GM21360 (cell line): ENCODE measurements around the gene SNCA.

Source experiments
- ATAC-seq: cut with Tn5 transposase; IDR thresholded peaks from one replicate; pipeline ENCODE4 v1.9.1; 2021; ENCODE audit warnings: mild to moderate bottlenecking, moderate library complexity; ENCODE audit not compliant: unreplicated experiment

The SNCA gene

DNA sequence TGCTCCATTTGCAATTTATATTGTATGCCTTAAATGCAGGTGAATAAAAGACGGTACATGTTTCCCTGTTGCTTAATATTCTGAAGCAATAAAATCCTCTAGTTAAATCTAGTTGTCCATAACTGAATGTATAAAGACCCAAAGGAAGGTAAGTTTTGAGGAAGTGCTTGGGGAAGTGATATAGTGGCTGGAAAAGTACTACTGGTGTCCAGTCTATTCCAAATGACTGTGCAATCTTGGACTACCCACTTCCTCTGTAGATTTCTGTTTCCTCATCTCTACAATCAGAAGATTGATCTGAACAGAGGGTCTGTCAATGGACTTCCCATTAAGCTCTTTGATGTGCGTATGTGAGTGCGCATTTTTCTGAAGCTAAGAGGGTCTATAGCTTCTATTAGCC lies 17.0 kb downstream of the SNCA start:
- no peak for ATAC-seq

DNA sequence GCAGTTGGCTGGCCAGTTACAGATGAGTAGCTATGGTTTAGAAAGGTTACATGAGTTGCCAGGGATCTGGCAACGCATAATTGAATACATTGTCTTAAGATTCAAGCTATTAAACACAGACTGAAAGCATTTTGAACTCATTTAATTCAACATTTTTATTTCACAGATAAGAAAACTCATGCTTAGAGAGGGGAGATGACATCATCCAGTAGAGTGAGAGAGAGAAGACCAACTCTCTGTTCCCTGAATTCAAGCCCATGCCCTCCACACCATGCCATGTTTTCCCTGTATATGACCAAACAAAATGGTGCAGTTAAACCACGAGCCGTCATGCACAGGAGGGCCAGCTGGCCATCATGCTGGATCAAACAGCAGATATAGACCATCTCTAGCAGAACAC lies 22.6 kb downstream of the SNCA start:
- no peak for ATAC-seq

DNA sequence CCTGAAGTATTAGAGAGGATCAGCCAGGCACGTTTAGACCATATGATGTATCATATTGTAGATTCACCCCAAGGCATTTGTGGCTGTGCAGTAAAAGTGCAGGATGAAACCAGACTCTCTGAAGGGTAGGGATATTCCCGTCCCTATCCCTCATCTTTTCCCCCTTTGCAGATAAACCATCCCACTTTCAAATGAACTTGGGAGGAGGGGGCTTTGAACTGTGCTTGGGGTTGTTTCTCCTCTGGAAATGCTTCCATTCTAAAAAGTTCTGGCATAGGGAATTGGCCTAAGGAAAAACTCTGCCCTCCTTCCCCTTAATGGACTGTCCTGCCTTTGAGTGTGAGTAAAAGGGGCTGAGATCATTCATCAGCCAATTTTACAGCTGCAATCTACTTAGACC lies 23.8 kb downstream of the SNCA start:
- no peak for ATAC-seq

DNA sequence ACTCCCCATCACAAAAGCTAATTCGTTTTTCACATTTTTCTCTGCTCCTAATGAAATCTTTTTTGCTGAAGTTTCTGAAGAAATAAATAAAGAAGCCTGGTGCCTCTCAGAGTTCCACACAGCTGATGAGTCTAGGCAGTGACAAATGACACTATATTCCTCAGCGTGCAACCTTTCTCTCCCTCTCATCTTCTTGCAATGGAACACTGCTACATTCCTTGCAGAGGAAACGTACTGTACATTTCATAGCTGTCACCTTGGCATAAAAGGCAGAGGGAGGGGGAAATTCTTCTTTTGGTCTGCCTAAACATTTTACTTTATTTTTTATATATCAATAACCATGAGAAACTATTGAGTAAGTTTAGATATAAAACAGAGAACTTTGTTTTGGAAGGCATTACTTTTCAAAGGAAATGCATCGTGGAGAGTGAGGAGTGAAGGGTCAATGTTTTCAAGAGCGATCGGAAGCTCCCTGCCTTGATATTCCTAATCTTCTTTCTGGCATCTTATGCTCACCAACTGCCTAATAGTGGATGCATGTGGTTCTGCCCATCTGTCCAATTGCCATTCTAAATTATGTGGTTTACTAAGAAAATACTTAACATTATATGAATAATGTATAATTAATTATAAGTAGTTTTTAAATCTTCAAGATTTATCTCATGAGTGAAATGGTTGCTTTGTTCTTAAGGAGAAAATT lies 29.4 kb downstream of the SNCA start:
- ATAC-seq: no peak

DNA sequence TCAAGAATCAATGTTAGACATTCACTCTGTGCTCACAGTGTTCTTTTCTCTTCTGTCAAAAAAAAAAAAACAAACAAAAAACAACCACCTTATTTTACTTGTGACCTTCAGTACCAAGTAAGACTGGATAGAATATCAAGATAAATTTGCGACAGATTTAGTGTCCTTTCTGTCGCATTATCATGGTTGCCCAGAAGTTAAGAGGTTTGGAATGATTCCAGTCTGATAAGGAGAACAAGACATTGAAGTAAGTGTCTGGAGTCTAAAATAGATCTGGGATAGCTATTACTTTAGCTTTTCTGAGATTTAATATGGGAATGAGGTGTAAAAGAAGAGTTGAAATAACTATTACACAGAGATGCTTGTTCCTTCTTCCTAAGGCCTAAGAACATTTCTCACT lies 31.7 kb downstream of the SNCA start:
- ATAC-seq: no peak

DNA sequence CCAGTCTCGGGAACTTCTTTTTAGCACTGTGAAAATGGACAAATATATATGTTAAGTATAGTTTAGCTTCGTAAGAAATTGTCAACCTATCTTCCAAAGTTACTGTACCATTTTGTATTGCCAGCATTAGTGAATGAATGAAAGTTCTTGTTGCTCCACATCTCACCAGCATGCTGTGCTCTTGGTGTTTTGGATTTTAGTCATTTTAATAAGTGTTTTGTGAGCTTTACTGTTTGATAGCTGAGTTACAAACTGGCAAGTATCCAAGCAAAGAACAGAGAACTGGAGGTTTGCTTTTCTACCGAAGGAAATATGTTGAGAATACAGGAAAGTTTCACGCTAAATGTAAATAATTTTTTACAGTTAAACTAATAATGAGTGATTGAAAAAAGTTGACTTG lies 33.0 kb downstream of the SNCA start:
- ATAC-seq: no peak

DNA sequence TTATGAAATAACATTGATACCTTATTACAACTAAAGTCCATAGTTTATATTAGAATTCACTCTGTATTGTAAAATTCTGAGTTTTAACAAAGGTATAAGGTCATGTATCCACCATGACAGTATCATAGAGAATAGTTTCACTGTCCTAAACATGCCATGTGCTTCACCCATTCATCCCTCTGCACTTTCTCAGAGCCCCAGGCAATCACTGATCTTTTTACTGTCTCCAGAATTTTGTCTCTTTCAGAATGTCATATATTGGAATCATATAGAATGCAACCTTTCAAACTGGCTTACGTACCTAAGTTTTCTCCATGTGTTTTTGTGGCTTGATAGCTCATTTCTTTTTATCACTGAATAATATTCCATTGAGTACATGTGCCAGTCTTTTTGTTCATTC lies 33.9 kb downstream of the SNCA start:
- no peak for ATAC-seq

DNA sequence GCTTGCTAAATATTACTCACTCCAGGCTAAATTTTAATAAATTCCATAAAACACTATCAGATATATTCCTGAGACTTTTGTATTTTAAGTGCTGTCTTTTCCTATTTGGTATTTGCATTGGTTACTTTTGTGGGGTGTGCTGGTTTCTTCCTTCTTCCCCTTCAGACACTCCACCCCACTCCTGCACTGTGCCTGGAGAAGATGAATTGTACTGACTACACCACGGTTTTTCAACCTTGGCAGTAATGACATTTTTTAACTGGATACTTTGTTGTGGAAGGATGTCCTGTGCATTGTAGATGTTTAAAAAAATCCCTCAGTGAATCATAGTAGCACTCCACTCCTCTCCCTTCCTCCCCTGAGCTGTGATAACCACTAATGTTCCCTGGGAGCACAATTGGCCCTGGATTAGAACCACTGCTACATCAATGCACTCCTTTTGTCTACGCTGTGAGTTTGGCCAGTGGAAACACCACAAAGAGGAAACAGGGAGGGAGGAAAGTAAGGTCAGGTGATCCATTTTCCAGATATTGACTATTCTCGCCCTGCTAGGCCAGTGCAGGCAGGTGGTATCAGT lies 36.3 kb downstream of the SNCA start:
- ATAC-seq: no peak

DNA sequence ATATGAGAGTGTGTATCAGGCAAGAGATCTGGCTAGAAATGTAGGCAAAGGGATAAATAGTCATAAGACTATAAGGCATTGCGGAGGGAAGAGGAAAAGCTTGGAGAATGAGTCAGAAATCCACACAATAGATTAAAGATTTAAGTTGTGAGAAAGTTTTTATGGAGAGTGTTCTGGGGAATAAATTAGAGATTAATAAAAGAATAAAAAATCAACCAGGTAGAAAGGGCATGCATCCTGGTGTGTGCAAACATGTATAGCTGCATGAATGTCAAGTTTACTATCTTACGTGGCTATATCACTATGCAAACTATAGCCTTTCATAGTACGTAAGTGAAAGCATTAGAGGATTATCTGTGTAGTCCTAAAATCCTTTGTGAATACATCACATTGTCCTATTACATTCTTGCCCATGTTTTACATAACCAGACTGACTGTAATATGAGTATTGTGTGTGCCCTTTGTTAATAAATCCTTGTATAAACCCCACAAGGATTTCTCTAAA lies 36.9 kb downstream of the SNCA start:
- ATAC-seq: no peak

DNA sequence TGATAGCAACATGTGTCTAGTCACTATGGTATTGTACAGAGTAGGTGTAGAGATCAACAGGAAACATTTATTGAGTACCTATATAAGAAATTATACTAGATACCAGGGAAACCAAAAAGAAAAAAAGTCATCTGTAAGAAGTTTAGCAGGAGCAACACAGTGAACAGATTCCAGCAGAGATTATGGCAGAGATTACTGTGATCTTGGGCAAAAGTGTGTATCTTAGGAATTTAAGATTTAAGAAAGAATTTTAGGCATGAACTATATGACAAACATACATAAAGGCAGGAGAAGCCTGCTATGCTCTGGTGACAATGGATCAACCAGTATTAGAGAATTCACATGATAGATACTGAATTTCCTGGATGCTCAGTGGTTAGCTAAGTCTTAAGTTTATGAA lies 37.9 kb downstream of the SNCA start:
- ATAC-seq: no peak

DNA sequence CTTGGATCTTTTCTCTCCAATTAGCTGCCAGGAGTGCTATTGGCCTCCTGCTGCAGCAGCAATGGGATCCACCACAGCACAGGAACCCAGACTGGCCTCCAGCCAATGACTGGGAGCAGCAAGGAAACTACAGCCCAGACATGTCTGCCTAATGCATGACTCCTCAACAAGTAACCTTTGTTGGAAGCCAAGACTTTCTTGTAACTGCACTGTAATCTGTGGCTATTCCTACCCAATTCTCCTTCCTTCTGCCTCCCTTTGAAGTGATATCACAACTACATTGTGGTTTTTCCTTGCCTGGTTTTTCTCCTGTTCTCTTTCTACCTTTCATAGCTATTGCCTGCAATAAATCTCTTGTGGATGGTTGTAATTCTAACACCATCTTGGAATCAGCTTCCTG lies 39.8 kb downstream of the SNCA start:
- no peak for ATAC-seq

DNA sequence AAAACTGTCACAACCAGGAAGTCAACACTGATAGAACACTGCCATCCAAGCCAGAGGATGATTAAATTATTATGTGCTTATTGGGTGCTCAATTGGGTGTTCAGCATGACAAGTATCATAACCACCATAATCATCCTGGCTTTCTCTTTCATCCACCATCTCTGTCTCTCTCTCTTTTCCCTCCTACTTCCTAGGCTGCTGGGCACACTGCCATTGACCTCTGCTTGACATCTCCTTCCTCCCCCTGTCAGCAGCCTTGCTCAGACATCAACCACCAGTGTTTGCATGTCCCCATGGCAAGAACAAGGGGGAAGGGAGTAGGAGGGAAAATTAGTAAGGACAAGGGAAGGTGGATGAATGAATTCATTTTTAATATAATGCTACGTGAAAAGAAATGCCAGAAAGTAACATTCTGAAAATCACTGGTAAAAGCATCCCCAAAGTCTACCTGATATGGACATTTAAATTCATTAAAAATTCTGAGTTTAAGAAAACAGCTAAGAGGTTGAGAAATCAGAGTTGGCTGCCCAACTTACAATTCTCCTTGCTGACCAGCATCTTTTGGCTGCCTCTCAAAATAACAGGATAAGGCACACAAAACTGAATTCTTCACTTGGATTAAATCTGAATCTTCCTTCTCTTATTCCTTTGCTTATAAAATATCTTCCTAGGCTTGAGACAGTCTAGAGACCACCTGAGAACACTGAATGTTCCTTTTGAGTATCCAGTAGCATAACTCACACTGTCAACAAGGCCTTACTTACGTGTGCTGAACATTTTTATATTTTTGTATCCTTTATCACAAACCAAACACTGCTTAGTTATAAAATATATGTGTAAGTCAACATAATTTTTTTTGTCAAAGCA lies 48.5 kb downstream of the SNCA start:
- ATAC-seq: no peak

DNA sequence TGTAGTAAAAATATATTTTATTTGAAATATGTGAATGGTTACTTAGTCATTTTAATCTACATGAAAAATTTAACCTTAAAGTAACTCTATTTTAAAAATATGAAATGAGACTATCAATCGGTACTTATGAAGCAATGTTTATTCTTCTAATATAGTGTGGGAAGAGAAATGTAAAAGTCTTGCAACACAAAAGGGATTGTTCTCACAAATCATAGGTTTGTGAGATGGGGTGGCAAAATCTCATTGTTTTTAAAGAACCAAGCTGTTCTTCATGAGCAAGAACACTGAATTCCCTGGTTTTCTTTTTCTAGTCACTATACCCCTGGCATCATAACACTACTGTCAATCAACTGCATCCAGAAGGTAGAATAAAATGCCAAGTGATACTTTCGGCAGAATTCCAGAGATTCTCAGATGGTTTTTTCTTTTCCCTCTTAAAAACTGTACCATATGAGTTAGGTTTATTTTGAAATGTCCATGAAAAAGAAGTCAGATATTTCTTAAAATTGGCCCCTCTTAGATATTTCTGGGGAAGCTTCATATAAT lies 52.2 kb downstream of the SNCA start:
- ATAC-seq: no peak

DNA sequence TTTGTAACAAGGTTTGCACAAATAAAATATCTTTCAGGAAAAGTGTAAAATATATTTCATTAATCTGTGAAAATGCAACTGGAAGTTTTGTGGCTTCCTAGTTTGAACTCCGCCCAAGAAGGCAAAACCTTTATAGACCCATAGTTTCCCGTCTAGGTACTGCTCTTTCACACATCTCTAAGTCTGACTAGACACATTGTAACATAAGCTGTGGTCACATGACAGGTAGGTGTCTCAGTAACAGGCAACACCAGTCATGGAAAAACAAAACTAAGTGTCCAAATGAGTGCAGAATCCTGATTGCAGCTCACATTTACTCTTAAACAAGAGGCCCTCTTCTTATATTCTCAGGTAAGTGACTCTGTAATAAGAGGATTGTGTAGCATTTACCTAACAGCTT lies 55.6 kb downstream of the SNCA start:
- no peak for ATAC-seq

DNA sequence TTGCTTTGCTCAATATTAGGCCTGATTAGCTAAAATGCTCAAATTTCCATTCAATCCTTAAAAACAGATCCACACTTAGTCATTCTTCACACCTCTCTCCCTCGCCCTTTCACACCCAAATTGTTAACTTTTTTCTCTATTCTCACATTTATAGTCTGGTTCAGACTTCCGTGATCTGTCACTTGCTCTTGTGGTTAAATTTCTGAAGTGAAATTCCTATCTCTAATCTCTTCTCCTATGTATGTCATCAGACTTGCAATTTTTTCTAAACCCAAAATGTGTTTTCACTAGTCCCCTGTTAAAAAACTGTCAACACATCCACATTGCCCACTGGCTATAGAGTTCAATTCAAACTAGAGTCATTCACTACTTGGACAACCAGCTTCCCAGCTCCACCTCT lies 63.2 kb downstream of the SNCA start:
- no peak for ATAC-seq

DNA sequence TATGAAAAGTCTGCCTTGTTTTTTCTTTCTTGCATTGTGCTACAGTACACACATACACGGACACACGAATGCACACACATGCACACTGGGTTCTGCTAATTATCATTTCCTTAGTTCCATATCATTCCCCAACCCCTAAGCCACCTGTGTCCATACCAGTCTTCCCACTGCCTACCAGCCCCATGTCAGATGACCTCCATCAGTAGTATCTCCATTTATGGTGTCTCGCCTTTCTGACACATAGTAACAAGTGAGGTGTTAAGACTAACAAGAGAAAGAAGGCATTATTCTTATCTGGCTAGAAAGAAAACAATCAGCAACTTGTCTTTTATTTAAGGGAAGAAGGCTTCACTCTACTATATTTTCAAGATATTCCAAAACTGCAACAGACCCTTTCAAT lies 67.1 kb downstream of the SNCA start:
- no peak for ATAC-seq

DNA sequence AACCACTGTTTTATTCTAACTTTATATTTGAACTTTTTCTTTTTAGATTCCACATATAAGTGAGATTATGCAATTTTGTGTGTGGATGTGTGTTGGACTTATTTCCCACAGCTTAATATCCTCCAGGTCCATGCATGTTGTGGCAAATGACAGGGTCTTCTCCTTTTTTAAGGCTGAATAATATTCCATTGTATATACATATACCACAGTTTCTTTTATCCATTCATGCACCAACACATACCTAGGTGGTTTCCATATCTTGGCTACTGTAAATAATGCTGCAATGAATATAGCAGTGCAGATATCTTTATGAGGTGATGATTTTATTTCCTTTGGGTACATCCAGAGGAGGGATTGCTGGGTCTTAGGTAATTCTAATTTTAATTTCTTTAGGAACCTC lies 69.0 kb downstream of the SNCA start:
- no peak for ATAC-seq

DNA sequence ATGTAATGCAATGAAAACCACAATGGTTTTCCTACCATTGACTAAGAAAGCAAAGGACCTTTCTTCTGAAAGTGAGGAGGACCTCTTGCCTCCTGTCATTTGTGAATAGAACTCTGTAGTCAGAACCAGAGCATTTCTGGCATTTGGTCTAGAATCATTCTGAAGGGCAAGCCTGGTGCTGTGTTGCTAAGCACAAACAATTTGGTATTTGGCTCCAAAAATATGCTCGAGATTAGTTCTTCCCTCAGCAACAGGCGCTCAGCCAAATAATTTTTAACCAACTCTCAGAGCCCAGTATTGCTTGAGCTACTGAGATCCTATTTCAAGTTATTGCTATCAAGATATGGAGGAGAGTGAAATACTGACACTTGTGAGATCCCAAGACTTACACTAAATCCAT lies 71.0 kb downstream of the SNCA start:
- ATAC-seq: no peak

DNA sequence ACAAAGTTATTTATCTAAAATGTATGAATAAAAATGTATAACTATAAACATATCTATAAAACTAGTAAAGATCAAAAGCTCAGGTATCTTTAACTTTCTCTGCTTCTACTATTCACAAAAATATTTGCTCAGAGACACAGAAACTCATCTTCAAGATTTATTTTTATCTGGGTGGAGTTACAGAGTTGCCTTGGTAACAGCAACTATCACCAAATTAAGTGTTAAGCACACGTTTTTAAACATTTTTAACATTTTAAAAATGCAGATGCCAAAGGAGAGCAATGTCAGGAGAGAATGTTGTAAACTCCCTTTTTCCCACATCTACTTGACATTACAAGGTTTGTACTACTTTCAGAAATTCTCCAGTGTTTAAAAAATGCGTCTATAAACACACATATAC lies 71.4 kb downstream of the SNCA start:
- ATAC-seq: no peak

DNA sequence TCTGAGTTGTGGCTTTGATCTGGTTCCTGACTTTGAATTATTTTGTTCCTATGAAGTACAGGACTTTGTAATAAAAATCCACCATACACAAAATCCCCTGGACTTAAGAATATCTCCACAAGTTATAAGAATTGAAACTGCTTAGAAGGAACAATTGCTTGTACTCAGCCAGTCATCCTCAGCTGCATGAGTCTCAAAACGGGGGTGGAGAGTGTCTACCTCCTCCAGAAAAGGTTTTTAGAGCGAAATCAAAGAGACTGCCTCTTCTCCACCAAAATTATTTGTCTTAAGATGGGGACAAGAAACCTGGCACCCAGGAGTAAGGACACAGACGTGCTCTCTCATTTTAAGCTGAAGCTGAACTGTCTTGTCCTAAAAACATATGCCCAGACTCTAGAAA lies 74.7 kb downstream of the SNCA start:
- ATAC-seq: no peak

DNA sequence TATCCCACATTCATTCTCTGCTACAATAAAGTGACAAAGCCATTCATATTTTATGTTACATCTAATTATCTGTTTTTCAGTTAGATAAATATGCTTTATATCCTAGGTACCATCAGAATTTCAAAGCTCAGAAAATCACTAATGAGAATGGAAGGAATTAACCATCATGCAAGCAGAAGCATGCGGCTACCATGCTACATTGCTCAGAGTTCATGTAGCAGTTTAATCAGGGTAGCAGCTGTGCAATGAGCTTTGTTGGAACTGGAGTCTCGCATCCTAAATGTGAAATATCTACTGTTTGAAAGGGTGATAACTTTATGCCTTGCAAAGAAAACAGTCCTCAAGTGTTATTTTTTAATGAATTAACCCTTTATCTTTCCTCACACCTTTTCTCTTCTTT lies 77.5 kb downstream of the SNCA start:
- ATAC-seq: no peak
